ENCODE data around the gene KCNG2.

DNA sequence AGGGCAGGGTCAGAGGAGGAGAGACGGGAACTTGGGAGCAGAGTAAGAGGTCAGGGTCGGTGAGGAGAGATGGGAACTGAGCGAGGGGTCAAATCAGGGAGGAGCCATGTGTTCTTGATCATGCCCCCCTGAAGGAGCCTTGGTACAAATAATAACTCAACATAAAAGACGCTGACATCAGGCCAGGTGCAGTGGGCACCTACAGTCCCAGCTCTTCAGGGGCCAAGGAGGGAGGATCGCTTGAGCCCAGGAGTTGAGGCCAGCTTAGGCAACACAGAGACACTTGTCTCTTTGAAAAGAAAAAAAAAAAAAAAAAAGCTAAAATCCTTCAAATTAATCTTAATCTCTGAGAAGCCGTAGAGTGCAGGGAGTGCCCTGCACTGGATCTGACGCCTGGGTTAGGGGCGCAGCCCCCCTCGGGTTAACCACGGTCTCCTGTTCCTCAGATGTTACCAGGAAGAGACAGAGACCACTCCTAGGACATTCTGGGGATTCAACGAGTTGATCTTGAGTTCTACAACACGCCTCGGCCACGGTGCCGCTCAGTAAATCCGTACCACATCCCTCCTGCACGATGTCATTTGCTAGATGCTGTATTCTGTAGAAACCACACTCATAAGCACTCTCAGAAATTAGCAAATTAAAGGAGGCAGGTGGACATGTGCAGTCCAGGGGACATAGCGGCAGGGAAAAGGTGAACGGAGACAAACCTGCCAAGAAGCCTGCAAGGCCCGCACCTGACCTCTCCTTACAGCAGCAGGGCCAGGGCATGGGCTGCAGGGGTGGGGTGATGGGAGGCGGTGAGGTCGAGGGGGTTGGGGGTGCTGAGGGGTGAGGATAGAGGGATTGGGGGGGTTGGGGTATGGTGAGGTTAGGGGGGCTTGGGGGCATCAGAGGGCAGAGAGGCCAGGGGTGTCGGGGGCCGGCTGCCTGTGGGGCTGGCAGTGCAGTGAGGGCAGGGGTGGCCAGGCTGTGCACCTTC, 124.5 kb downstream of the KCNG2 start:
- TF ChIP-seq POLR2A (IDR thresholded peaks at IDR 0.05), result no peak
- TF ChIP-seq, protein P1, sequence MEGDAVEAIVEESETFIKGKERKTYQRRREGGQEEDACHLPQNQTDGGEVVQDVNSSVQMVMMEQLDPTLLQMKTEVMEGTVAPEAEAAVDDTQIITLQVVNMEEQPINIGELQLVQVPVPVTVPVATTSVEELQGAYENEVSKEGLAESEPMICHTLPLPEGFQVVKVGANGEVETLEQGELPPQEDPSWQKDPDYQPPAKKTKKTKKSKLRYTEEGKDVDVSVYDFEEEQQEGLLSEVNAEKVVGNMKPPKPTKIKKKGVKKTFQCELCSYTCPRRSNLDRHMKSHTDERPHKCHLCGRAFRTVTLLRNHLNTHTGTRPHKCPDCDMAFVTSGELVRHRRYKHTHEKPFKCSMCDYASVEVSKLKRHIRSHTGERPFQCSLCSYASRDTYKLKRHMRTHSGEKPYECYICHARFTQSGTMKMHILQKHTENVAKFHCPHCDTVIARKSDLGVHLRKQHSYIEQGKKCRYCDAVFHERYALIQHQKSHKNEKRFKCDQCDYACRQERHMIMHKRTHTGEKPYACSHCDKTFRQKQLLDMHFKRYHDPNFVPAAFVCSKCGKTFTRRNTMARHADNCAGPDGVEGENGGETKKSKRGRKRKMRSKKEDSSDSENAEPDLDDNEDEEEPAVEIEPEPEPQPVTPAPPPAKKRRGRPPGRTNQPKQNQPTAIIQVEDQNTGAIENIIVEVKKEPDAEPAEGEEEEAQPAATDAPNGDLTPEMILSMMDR (IDR thresholded peaks at IDR 0.05), result no peak
